ENCODE measurements around the gene EPHB2.
"Not testable (repeated sequence)": the region's sequence is repeated elsewhere in the genome, so short reads cannot be mapped to it uniquely, and the experiment has no call there.

The EPHB2 gene

DNA sequence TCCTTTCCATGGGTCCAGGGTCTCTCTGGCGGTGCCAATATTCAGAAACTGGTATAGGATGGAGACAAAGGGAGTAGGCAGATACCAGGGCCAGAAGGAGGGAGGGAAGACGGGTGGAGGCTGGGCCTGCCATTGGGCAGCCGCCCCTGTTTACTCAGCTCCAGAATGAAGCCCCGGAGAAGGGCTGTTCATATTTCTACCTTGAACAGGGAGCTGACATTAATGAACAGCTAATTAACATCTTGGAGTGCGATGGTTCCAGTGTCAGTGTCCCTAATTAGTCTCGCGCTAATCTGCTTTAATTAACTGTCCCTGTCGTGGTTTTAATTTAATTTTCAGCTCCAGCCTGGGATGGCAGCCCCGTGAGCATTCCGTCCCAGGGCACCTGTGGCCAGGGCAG, 113.8 kb downstream of the EPHB2 start:
- no peak for DNase-seq

- DNase-seq: no peak
These were observed 114.3 kb downstream of the EPHB2 start for GRCh38 chr1:22824975-22825374.

DNA sequence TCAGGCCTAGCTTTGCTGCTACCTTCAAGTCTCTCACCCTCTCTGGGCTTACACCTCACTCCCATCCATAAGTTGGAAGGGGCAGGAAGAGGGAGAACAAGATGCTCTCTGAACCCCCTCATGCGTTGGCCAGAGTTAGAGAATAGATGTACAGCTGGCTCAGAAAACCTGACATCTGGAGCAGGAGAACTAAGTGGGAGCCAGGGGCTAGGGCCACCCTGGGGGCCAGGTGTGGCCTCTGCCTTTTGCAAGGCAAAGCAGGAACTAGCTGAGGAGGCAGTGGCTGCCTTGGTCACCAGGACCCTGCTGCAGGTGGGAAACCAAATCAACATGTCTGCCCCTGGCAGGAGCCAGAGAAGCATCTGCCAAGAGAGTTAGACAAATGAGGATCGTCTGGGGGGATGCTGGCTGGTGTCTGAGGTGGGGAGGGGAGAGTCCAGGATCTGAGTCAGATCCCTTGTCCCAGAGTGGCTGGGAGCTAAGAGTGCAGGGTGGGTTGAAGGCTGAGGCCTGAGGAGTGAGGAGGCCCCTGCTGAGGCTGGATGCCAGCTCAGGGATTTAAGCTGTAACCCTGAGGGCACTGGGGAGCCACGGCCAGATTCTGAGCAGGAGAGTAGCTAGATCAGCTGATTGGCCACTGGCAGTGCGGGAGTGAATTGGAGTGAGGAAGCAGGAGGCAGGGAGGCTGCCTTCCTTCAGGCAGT, 115.0 kb downstream of the EPHB2 start:
- DNase-seq: no peak

- peak; percentile 60 for DNase-seq
These were observed 116.3 kb downstream of the EPHB2 start for GRCh38 chr1:22826604-22827580.

DNA sequence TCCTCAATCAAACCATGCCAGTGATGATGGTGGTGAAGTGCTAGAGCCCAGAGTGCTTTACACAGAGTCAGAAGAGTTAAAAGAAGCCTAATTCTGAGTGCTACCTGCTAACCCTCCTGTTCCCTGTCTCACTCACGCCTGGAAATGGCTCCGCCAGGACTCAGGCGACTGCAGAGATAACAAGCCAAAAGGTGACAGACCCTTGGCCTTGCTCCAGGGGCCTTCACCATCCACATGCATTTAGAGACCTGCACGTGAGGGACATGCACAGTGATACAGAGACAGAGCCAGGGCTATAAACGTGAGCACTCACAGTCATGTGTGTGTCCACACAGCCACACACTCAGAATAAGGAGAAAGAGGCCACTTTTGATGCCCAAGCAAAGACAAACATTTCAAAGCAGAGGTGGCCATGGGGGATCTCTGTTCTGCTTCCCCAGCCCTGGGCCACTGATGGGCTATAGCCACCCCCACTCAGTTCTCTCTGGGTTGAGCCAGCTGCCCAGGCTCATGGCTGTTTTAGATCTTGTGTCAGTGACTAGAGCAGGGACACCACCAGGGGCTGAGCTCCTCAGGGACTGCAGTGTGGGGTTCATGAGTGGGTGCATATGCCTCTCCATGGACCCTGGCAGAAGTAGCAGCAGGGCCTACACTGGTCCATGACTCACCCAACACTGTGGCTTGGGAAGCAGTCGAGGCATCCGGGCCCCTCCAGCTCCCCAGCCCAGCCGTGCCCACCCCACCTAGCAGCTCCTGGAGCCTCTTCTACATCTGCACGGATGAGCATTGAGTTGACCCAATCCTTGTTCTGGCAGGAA, 117.2 kb downstream of the EPHB2 start:
- DNase-seq: no peak

DNA sequence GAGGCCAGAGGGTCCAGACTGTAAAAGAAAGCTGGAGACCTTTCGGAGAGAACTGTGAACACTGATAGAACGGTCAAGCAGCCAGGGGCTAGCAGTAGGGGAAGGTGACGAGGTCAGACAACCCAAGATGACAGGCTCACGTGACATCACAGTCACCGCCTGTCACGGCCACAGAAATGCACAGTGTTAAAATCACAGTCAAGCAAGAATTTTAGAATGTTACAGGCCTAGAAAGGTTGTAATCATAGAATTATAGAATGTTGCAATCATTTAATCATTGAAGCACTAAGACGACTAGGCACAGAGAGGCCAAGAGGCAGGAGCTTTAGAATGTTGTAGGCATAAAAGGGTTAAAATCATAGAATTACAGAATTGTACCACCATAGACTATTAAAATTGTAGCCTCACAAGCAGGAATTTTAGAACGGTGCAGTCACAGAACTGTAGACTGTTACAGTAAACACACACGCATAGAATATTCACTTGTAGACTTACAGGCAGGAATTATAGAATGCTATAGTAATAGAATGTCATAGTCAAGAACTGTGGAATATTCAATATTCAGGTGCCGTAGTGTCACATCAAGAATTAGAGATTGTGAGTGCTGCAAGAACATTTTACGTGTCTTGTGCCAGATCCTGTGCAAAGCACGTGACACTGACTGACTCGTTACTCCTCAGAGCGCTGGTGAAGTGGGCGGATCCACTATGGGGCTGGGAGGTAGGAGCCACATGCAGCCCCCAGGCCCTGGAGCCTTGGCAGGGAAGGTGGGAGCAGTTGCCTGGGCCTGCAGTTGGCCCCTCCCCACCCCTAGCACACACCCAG, 118.1 kb downstream of the EPHB2 start:
- DNase-seq: peak; percentile 48

DNA sequence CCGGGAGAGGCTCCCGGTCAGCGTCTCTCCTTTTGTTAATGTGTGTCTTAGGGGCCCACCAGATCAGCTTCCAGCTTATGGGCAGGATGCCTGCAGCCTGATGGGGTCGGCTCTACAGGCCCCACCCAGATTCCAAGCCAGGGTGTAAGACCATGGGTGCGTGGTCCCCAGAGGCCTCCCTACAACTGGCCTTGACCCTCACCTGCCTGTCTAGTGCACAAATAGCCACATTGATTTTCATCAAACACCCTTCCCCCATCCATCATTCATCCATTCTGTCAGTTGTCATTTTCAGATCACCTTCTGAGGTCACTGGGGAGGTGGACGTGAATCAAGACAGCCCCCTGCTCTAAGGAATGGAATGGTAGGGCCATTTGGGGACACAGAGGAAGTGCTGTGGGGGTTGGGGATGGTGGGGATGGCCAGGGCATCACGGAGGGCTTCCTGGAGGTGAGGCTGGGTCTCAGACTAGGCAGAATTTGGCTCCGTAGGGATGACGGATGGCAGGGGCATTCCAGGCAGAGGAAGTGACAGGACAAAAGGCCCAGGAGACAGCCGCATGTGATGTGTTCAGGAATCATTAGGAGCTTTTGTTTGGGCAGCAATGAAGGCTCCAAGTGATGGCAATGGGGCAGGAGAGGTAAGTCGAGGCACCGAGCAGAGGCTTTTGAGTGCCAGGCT, 118.8 kb downstream of the EPHB2 start:
- DNase-seq: no peak

- DNase-seq: peak; percentile 56
These were observed 119.5 kb downstream of the EPHB2 start for GRCh38 chr1:22830041-22830566.

- DNase-seq: no peak
These were observed 120.2 kb downstream of the EPHB2 start for GRCh38 chr1:22830757-22831340.

DNA sequence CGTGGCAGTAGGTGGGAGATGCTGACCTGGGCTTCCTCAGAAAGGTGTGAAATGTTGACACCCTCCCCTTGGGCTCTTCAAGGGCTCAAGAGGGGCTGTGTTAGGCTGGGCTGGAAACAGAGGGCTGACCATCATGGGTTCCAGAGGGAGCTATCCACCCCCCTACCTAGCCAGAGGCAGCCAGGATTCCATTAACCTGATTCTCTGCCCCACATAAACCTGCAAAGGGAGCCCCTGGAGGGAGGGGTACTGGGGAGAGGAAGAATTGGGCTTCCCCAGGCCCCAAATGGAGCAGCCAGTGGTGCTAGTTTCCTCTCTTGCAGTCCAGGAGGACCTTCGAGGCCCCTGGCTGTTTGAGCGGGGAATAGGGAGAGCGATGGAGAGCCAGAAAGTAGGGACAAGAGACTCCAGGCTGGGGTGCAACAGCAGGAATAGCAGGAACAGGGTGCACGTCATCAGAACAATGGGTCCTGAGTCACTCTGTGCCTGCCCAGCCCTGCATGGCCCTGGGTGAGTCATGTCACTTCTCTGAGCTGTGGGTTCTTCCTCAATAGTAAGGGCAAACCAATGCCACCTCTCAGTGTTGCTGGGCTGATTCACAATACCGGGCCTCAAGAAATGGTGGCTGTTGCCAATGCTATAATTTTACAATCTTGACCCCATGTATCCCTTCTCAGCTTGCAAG, 121.2 kb downstream of the EPHB2 start:
- no peak for DNase-seq

DNA sequence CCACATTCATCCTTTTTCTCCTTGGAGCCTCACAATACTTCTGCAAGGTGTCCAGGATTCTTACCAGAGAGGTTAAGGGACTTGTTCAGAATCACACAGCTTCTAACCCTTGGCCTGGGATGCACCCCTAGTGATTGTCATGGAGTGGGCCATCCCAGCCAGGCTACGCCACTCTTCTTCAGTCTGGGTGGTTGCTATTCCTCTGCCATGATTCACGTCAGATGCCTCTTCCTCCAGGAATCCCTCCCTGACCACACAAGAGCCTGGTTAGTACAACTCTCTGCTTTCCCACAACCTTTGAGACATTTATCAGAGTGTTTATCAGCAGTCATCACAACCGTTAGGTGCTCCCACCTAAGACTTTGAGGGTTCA, 121.8 kb downstream of the EPHB2 start:
- DNase-seq: no peak

DNA sequence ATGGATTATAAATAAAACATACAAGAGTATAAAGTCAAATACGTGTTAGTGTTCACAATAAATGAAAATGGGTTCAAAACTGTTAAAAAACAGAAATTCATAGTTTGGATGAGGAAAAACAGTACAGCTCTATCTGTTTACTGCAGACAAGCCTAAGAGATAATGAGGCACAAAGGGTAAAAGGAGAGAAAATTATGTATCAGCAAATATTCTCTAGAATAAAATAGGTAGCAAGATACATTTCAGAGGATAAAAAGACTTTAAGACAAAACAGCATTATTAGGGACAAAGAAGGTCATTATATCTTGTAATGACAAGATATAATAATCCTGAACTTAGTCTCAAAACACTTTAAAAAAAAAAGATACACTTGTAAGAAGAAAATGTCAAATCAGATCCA, 123.1 kb downstream of the EPHB2 start:
- no peak for DNase-seq

GRCh38 chr1:22834420-22834819, 123.8 kb downstream of the EPHB2 start:
- DNase-seq: not testable (repeated sequence)

DNA sequence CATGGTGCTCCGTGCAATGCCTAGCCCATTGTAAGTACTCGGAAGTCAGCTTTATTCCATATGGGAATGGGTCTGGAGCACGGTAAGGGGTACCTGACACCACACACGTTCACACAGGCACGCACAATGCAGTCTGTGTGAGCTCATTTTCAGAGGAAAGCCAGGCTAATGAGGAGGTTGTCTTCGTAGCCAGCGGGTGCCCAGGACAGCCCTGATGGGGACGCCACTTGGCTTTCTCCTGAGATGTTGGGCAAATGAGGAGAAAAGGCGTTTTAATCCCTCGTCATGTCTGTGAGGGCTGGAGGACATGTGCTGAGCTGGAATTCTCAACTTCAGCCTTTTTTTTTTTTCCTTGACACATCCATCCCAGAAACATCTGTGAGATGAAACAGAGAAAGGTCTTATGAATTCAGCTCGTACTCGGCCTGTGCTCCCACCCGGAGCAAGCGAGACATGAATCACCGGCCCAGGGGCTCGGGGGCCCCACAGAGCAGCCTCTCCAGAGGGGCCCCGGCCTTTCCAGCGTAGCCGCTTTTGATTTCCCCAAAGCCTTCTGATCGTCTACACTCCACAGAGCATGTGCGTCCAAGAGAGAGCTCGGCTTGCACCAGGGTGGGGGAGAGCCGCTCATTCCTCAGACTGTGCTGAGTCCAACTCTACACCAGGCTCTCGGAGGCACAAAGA, 125.1 kb downstream of the EPHB2 start:
- DNase-seq: no peak

- no peak for DNase-seq
These were observed 126.2 kb downstream of the EPHB2 start for GRCh38 chr1:22836850-22837249.

DNA sequence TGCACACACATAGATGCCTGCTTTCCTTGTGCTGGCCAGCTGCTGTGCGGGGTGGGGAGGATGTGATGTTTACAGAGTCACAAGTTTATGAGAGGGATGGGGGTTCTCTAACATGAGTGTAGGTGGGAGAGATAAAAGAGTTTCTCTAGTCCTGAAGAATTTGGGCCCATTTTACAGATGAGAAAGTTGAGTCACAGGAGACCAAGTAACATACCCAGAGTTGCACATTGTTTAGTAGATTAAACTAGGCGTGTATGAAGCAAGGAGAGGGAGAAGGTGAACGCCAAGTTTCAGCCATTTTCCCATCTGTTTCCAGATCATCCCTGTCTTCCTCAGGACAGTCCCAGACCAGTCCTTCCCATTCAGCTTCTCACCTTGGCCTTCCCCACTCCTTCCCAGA, 126.7 kb downstream of the EPHB2 start:
- DNase-seq: no peak

DNA sequence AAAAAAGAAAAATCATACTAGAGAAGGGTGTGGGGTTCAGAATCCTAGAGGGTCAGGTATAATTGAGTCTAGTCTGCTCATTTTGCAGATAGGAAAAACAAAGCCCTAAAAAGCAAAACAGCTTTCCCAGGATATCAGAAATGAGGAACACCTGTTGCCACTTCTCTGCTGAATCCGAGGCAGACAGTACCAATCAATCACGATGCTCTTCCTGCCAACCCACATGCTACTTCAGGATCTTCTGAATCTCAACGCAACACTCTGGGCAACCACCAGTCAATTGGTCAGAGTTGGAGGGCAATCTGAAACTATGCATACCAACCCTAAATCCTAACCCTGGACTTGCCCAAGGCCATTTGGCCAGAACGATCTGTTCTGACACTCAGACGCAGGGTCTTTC, 128.3 kb downstream of the EPHB2 start:
- DNase-seq: no peak

- no peak for DNase-seq
These were observed 129.2 kb downstream of the EPHB2 start for GRCh38 chr1:22839806-22840205.

DNA sequence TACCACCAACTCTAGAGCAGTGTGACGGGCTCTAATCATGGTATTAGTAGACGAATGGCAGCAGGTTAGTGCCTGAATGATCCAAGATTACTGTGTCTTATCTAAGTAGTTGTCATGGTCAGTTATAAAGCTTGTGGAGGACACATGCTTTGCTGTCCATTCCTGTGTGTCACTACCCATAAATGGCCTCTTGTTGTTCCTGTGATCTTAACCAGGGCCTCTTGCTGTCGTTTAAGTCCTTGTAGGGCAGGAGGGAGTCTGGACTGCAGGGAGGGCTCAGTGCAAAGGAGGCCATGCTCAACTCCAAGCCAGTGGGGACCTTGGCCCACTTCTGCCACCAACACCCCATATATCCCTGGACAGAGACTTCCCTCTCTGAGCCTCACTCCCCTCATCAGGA, 130.5 kb downstream of the EPHB2 start:
- no peak for DNase-seq

DNA sequence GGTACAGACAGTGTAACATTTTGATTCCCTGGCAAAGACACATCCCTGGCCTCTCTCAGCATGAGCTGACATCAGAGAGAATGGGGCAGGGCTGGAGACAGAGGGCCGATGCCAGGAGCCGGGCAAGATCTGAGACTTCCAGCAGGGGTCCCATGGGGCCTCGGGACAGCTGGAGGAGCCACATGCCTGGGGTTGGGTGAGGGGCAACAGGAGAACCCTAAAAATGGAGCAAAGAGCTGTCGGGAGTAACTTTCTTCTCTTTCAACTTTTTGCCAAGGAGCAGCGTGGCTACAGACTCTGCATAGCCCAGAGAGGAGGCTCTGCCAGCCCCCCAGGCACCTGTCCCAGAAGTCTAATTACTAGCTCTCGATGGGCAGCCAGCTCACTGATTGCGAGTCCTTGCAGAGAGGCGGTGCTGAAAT, 131.2 kb downstream of the EPHB2 start:
- DNase-seq: peak; percentile 76

Measured in femur (tissue), 1 donor.